SK-N-MC (cell line): ENCODE data around the gene STARD10.

Experiments used
- EZH2 ChIP-seq: fragments of 200-600 bp; sonication (generic); IDR thresholded peaks from one replicate; pipeline ENCODE4 v1.6.1; 2017; ENCODE audit warnings: antibody characterized with exemption
- FOXP2 ChIP-seq: optimal IDR thresholded peaks from 2 replicates; pipeline ENCODE3; 2011; ENCODE audit warnings: mild to moderate bottlenecking, moderate library complexity; ENCODE audit not compliant: insufficient read depth; ENCODE audit errors: extremely low read length, control extremely low read depth
- POLR2AphosphoS5 ChIP-seq: IDR thresholded peaks from 2 replicates; pipeline ENCODE4 v1.6.1; 2012; ENCODE audit warnings: mild to moderate bottlenecking, low read depth, low read length, borderline replicate concordance

DNA sequence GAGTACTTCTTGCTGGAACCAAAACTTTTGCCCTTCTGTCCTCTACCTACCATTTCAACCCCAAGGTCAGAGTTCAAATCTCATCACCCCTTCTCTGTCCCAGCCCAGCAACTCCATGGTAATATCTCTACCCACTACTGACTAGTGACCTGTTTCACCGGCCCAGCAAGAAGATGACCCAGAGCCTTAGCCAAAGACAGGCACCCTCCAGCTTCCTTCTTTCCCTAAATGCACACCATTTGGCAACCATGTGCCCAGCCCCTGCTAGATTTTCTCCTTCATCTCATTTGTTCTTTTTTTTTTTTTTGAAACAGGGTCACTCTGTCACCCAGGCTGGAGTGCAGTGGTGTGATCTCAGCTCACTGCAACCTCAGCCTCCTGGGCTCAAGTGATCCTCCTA is 56.5 kb downstream of the STARD10 start:
- TF ChIP-seq POLR2AphosphoS5, result no peak
- no peak for TF ChIP-seq FOXP2
- TF ChIP-seq EZH2, result no peak
